ENCODE measurements around the gene LILRA6. TPM values are rescaled to one million over a fixed set of nuclear protein-coding genes. Genes with fewer than 3 reads are reported as not detected.

LILRA6 gene
- total and polyA plus RNA-seq, 2 of the 13 experiments (the other 11 are each of a cell fraction or from before 2014, with no cell fraction given), result not detected

- TF ChIP-seq PATZ1 (CRISPR knock-in tag; IDR thresholded peaks at IDR 0.05) (no peak; the same call in 1 of the 2 replicates), MED13 (CRISPR knock-in tag; IDR thresholded peaks at IDR 0.05) (no peak), TEAD2 (CRISPR knock-in tag; IDR thresholded peaks at IDR 0.05) (no peak), ZNF770 (CRISPR knock-in tag; IDR thresholded peaks at IDR 0.05) (peak; percentile 60; the same call in 1 of the 2 replicates), TBP (CRISPR knock-in tag; IDR thresholded peaks at IDR 0.05) (no peak), HIVEP1 (CRISPR knock-in tag; IDR thresholded peaks at IDR 0.05) (no peak), ZNF232 (CRISPR knock-in tag; IDR thresholded peaks at IDR 0.05; ENCODE audit: borderline replicate concordance) (no peak), KMT2A (CRISPR knock-in tag; IDR thresholded peaks at IDR 0.05) (peak; percentile 78), ZNF124 (CRISPR knock-in tag; IDR thresholded peaks at IDR 0.05) (no peak), JDP2 (CRISPR knock-in tag; IDR thresholded peaks at IDR 0.05; ENCODE audit: borderline replicate concordance) (no peak; the same call in 1 of the 2 replicates), KLF16 (CRISPR knock-in tag; IDR thresholded peaks at IDR 0.05) (peak in 1 of 2 experiments; percentile 1; a peak in 1 of 4 replicates), SP1 (IDR thresholded peaks at IDR 0.05) (0 out of 2 replicates have a peak, but pooled peaks have one; percentile 49), SP1 (CRISPR knock-in tag; IDR thresholded peaks at IDR 0.05) (peak; percentile 47), HNF4A (CRISPR knock-in tag; IDR thresholded peaks at IDR 0.05) (peak; percentile 28; the same call in 1 of the 2 replicates), ZNF7 (CRISPR knock-in tag; IDR thresholded peaks at IDR 0.05) (no peak), MTA1 (CRISPR knock-in tag; IDR thresholded peaks at IDR 0.05; ENCODE audit: borderline replicate concordance) (no peak), IKZF1 (IDR thresholded peaks at IDR 0.05) (no peak), RXRA (CRISPR knock-in tag; IDR thresholded peaks at IDR 0.05) (no peak), MAFF (IDR thresholded peaks at IDR 0.05; ENCODE audit: low read depth, low read length) (no peak), ZNF24 (IDR thresholded peaks at IDR 0.05) (no peak), SNAPC2 (CRISPR knock-in tag; IDR thresholded peaks at IDR 0.05) (no peak), EZH2 (conservative IDR thresholded peaks at IDR 0.05; ENCODE audit: low read depth, low read length) (no peak), HNRNPLL (IDR thresholded peaks at IDR 0.05; ENCODE audit: low read depth, low read length, poor library complexity, severe bottlenecking) (no peak), RBFOX2 (IDR thresholded peaks at IDR 0.05; ENCODE audit: low read depth, low read length) (peak; percentile 81), BATF2 (CRISPR knock-in tag; IDR thresholded peaks at IDR 0.05) (peak; percentile 49; the same call in 1 of the 2 replicates), YEATS4 (CRISPR knock-in tag; IDR thresholded peaks at IDR 0.05; ENCODE audit: borderline replicate concordance) (no peak; the same call in 1 of the 2 replicates), TFE3 (CRISPR knock-in tag; IDR thresholded peaks at IDR 0.05) (no peak)
These were observed 51.4 kb downstream of the LILRA6 start, which contains the start of gene TSEN34 (continued) for GRCh38 chr19:54191011-54191810.

All from HepG2 (cell line).